ENCODE results near the gene ZSCAN10.

The ZSCAN10 gene

GRCh38 chr16:3095869-3096268, 3.2 kb downstream of the ZSCAN10 start:
- TF ChIP-seq CTCF (IDR thresholded peaks at IDR 0.05; ENCODE audit: insufficient read depth, low read depth, low read length, missing control alignments) = no peak

GRCh38 chr16:3094289-3095027, 4.6 kb downstream of the ZSCAN10 start:
- TF ChIP-seq CTCF (IDR thresholded peaks at IDR 0.05; ENCODE audit: insufficient read depth, low read depth, low read length, missing control alignments) = peak; percentile 59
- no peak overlapping the region for H3K4me3 ChIP-seq (ENCODE audit: low read length)
- peak; percentile 61 for DNase-seq (ENCODE audit: low read depth)

More at GRCh38 chr16:3095869-3096268, 3.2 kb downstream of the ZSCAN10 start:
- H3K4me3 ChIP-seq (ENCODE audit: low read length) = no peak overlapping the region
- DNase-seq (ENCODE audit: low read depth) = no peak

- TF ChIP-seq CTCF (IDR thresholded peaks at IDR 0.05; ENCODE audit: insufficient read depth, low read depth, low read length, missing control alignments) = no peak
- DNase-seq (ENCODE audit: low read depth) = no peak
- H3K4me3 ChIP-seq (ENCODE audit: low read length) = no peak overlapping the region
Observed at GRCh38 chr16:3092501-3092941, 6.6 kb downstream of the ZSCAN10 start.

- no peak for DNase-seq (ENCODE audit: low read depth)
- TF ChIP-seq CTCF (IDR thresholded peaks at IDR 0.05; ENCODE audit: insufficient read depth, low read depth, low read length, missing control alignments) = no peak
- no peak overlapping the region for H3K4me3 ChIP-seq (ENCODE audit: low read length)
Observed at GRCh38 chr16:3091551-3091950, 7.5 kb downstream of the ZSCAN10 start.

GRCh38 chr16:3089717-3090592, 9.1 kb downstream of the ZSCAN10 start:
- H3K4me3 ChIP-seq (ENCODE audit: low read length) = no peak overlapping the region
- no peak for TF ChIP-seq CTCF (IDR thresholded peaks at IDR 0.05; ENCODE audit: insufficient read depth, low read depth, low read length, missing control alignments)
- no peak for DNase-seq (ENCODE audit: low read depth)

- no peak overlapping the region for H3K4me3 ChIP-seq (ENCODE audit: low read length)
- no peak for TF ChIP-seq CTCF (IDR thresholded peaks at IDR 0.05; ENCODE audit: insufficient read depth, low read depth, low read length, missing control alignments)
- DNase-seq (ENCODE audit: low read depth) = no peak
Observed at GRCh38 chr16:3088925-3089716, 10.0 kb downstream of the ZSCAN10 start.

Measured in epithelial cell of esophagus (primary cell).